HepG2 (cell line): ENCODE results near the gene ARMH4. TPM values are rescaled to one million over a fixed set of nuclear protein-coding genes. Genes with fewer than 3 reads are reported as not detected.

ENCODE experiments used
- ARNTL ChIP-seq: sonication (generic); formaldehyde crosslinking; IDR thresholded peaks from 2 replicates; pipeline ENCODE4 v1.4.0; 2020; ENCODE audit warnings: mild to moderate bottlenecking, missing genetic modification reagents
- IRF2 ChIP-seq: IDR thresholded peaks from 2 replicates; pipeline ENCODE4 v1.6.1; 2018; ENCODE audit warnings: missing genetic modification reagents, missing compliant biosample characterization
- TMF1 ChIP-seq: sonication (generic); formaldehyde crosslinking; IDR thresholded peaks from 2 replicates; pipeline ENCODE4 v1.8.1; 2022; ENCODE audit warnings: low read depth, missing genetic modification reagents
- ZNF232 ChIP-seq: sonication (generic); formaldehyde crosslinking; IDR thresholded peaks from 2 replicates; pipeline ENCODE4 v1.4.0; 2020; ENCODE audit warnings: missing genetic modification reagents, borderline replicate concordance
- ZNF3 ChIP-seq: IDR thresholded peaks from 2 replicates; pipeline ENCODE4 v1.7.0; 2017; ENCODE audit warnings: inconsistent platforms
- ZSCAN20 ChIP-seq: sonication (generic); formaldehyde crosslinking; IDR thresholded peaks from 2 replicates; pipeline ENCODE4 v1.4.0; 2020; ENCODE audit warnings: missing genetic modification reagents, mild to moderate bottlenecking, borderline replicate concordance
- ZSCAN30 ChIP-seq: sonication (generic); formaldehyde crosslinking; IDR thresholded peaks from 2 replicates; pipeline ENCODE4 v1.5.0; 2020; ENCODE audit warnings: mild to moderate bottlenecking, missing genetic modification reagents
- polyA plus RNA-seq, 8 experiments: library from polyadenylated mRNA; depleted of rRNA in 3 of 8; stranded (reverse) in 7 of 8; unstranded in 1 of 8; fragments of >200 nt; fragmentation: Illumina TruSeq in 4 of 8; extraction: Trizol in 4 of 8; gene quantifications; 2 replicates each; pipeline versions ENCODE4 v1.2.1 to v1.2.3, GENCODE V29; 2011 to 2016; ENCODE audit warnings: low read depth in 4 of 8, missing spikeins in 1 of 8, mixed read lengths in 1 of 8; ENCODE audit not compliant: insufficient read depth in 1 of 8
- total RNA-seq, 5 experiments: library from RNA; depleted of rRNA; stranded (reverse); fragments of >200 nt; fragmentation: Illumina TruSeq; extraction: Trizol; gene quantifications; 2 replicates each; pipeline ENCODE4 v1.2.3, GENCODE V29; 2016; ENCODE audit warnings: low read depth in 1 of 5
- TF ChIP-seq, protein P1 (sequence below), 2 experiments: sonication (generic) in 1 of 2; formaldehyde crosslinking in 1 of 2; IDR thresholded peaks; 2 replicates each; pipeline versions ENCODE4 v1.6.1 to v1.9.0; 2014 to 2022; ENCODE audit warnings: antibody characterized with exemption in 1 of 2, borderline replicate concordance in 1 of 2, inconsistent platforms in 1 of 2, low read depth in 1 of 2, missing genetic modification reagents in 1 of 2
- TF ChIP-seq, protein P2 (sequence below): sonication (generic); formaldehyde crosslinking; IDR thresholded peaks from 2 replicates; pipeline ENCODE4 v1.4.0; 2020; ENCODE audit warnings: missing genetic modification reagents
- TF ChIP-seq, protein P3 (sequence below): sonication (generic); formaldehyde crosslinking; IDR thresholded peaks from 2 replicates; pipeline ENCODE4 v1.8.0; 2022; ENCODE audit warnings: missing genetic modification reagents, mild to moderate bottlenecking, moderate library complexity, borderline replicate concordance
- TF ChIP-seq, protein P4 (sequence below): sonication (generic); formaldehyde crosslinking; IDR thresholded peaks from 2 replicates; pipeline ENCODE4 v1.8.0; 2022; ENCODE audit warnings: mild to moderate bottlenecking, missing genetic modification reagents; ENCODE audit not compliant: insufficient replicate concordance

The ARMH4 gene
- total and polyA plus RNA-seq, 2 of the 13 experiments (the other 11 are each of a cell fraction or from before 2014, with no cell fraction given), result 0.02 to 0.18 TPM

DNA sequence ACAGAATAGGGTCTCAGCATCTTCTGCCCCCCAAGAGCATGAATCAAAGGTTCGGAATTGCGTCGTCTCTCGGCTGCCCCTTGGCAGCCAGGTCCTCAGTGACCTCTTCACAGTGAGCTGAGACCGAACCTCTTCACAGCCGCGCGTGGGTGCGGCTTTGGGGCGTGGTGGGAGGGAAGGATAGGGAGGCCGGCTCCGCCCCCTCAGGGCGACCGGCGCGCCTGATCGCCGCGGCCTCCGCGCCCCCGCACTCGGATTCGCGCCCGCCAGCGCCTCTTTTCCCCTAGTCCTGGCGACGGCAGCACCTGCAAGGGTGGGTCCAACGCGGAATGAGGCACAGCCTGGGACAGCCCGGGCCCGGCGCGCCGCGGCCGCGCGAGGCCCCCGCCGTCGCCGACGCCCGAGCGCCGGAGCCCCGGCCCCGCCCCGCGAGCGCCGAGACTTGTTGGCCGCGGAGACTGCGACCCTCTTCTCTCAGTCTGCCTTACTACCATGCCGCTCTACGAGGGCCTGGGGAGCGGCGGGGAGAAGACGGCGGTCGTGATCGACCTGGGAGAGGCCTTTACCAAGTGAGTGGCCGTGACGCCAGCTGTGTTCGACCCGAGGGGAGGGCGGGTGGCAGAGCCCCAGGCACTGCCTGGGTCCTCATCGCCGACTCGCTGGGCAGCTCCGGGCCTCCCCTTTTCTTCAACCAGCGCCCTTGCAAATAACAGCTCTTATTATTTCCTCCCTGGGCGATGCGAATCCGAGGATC, 47.9 kb upstream of the ARMH4 start, which contains the start of gene ACTR10 (continued):
- TF ChIP-seq, protein P1, sequence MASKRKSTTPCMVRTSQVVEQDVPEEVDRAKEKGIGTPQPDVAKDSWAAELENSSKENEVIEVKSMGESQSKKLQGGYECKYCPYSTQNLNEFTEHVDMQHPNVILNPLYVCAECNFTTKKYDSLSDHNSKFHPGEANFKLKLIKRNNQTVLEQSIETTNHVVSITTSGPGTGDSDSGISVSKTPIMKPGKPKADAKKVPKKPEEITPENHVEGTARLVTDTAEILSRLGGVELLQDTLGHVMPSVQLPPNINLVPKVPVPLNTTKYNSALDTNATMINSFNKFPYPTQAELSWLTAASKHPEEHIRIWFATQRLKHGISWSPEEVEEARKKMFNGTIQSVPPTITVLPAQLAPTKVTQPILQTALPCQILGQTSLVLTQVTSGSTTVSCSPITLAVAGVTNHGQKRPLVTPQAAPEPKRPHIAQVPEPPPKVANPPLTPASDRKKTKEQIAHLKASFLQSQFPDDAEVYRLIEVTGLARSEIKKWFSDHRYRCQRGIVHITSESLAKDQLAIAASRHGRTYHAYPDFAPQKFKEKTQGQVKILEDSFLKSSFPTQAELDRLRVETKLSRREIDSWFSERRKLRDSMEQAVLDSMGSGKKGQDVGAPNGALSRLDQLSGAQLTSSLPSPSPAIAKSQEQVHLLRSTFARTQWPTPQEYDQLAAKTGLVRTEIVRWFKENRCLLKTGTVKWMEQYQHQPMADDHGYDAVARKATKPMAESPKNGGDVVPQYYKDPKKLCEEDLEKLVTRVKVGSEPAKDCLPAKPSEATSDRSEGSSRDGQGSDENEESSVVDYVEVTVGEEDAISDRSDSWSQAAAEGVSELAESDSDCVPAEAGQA (IDR thresholded peaks at IDR 0.05; ENCODE audit: low read depth), result no peak
- TF ChIP-seq, protein P1 (CRISPR knock-in tag; IDR thresholded peaks at IDR 0.05; ENCODE audit: borderline replicate concordance), result no peak
- TF ChIP-seq ZSCAN20 (CRISPR knock-in tag) (no peak), TMF1 (0 out of 2 replicates have a peak, but pooled peaks have one; percentile 48), ZSCAN30 (CRISPR knock-in tag) (no peak), IRF2 (no peak), ZNF3 (CRISPR knock-in tag) (no peak), ARNTL (CRISPR knock-in tag) (no peak), ZNF232 (CRISPR knock-in tag) (no peak)
- TF ChIP-seq, protein P2, sequence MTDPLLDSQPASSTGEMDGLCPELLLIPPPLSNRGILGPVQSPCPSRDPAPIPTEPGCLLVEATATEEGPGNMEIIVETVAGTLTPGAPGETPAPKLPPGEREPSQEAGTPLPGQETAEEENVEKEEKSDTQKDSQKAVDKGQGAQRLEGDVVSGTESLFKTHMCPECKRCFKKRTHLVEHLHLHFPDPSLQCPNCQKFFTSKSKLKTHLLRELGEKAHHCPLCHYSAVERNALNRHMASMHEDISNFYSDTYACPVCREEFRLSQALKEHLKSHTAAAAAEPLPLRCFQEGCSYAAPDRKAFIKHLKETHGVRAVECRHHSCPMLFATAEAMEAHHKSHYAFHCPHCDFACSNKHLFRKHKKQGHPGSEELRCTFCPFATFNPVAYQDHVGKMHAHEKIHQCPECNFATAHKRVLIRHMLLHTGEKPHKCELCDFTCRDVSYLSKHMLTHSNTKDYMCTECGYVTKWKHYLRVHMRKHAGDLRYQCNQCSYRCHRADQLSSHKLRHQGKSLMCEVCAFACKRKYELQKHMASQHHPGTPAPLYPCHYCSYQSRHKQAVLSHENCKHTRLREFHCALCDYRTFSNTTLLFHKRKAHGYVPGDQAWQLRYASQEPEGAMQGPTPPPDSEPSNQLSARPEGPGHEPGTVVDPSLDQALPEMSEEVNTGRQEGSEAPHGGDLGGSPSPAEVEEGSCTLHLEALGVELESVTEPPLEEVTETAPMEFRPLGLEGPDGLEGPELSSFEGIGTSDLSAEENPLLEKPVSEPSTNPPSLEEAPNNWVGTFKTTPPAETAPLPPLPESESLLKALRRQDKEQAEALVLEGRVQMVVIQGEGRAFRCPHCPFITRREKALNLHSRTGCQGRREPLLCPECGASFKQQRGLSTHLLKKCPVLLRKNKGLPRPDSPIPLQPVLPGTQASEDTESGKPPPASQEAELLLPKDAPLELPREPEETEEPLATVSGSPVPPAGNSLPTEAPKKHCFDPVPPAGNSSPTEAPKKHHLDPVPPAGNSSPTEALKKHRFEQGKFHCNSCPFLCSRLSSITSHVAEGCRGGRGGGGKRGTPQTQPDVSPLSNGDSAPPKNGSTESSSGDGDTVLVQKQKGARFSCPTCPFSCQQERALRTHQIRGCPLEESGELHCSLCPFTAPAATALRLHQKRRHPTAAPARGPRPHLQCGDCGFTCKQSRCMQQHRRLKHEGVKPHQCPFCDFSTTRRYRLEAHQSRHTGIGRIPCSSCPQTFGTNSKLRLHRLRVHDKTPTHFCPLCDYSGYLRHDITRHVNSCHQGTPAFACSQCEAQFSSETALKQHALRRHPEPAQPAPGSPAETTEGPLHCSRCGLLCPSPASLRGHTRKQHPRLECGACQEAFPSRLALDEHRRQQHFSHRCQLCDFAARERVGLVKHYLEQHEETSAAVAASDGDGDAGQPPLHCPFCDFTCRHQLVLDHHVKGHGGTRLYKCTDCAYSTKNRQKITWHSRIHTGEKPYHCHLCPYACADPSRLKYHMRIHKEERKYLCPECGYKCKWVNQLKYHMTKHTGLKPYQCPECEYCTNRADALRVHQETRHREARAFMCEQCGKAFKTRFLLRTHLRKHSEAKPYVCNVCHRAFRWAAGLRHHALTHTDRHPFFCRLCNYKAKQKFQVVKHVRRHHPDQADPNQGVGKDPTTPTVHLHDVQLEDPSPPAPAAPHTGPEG, result no peak; the same call in 1 of the 2 replicates
- TF ChIP-seq, protein P3, sequence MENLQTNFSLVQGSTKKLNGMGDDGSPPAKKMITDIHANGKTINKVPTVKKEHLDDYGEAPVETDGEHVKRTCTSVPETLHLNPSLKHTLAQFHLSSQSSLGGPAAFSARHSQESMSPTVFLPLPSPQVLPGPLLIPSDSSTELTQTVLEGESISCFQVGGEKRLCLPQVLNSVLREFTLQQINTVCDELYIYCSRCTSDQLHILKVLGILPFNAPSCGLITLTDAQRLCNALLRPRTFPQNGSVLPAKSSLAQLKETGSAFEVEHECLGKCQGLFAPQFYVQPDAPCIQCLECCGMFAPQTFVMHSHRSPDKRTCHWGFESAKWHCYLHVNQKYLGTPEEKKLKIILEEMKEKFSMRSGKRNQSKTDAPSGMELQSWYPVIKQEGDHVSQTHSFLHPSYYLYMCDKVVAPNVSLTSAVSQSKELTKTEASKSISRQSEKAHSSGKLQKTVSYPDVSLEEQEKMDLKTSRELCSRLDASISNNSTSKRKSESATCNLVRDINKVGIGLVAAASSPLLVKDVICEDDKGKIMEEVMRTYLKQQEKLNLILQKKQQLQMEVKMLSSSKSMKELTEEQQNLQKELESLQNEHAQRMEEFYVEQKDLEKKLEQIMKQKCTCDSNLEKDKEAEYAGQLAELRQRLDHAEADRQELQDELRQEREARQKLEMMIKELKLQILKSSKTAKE, result no peak
- TF ChIP-seq, protein P4, sequence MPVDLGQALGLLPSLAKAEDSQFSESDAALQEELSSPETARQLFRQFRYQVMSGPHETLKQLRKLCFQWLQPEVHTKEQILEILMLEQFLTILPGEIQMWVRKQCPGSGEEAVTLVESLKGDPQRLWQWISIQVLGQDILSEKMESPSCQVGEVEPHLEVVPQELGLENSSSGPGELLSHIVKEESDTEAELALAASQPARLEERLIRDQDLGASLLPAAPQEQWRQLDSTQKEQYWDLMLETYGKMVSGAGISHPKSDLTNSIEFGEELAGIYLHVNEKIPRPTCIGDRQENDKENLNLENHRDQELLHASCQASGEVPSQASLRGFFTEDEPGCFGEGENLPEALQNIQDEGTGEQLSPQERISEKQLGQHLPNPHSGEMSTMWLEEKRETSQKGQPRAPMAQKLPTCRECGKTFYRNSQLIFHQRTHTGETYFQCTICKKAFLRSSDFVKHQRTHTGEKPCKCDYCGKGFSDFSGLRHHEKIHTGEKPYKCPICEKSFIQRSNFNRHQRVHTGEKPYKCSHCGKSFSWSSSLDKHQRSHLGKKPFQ, result no peak
